NCI-H82 treated with DMSO at 0.1 percent for 48 hours (cell line): Measurements from ENCODE around the gene TEX264.

Source experiments
- DNase-seq: peaks from one replicate; lab custom pipeline; 2025; ENCODE audit not compliant: unreplicated experiment; lab: John Stamatoyannopoulos, UW

Gene TEX264

DNA sequence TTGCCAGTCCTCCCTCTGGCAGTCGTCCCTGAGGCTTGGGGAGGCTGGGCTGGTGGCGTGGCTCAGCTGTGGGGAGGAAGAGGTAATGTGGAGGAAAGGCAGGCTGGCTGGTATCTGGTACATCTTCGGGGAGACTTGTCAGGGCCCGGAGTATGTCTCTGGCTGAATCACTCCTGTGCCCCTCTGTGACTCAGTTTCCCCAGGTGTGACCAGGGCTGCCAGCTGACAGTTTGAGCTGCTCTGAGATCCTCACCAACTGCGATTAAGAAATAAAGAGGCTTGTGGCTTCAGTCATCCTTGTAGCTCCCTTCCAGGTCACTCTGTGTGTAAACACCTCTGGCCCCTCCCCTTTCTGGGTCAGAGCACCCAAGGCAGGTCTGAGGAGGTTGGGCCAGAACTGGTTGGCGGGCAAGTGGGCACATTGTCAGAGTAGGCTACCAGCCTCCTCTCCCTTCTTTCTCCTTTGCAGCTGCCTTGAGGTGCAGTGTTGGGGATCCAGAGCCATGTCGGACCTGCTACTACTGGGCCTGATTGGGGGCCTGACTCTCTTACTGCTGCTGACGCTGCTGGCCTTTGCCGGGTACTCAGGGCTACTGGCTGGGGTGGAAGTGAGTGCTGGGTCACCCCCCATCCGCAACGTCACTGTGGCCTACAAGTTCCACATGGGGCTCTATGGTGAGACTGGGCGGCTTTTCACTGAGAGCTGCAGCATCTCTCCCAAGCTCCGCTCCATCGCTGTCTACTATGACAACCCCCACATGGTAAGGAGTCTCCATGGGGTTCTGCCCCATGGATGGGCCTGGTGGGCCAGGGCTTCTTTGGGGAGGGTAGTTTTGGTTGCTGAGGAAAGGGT lies 3.0 kb downstream of the TEX264 start:
- DNase-seq, result no peak

DNA sequence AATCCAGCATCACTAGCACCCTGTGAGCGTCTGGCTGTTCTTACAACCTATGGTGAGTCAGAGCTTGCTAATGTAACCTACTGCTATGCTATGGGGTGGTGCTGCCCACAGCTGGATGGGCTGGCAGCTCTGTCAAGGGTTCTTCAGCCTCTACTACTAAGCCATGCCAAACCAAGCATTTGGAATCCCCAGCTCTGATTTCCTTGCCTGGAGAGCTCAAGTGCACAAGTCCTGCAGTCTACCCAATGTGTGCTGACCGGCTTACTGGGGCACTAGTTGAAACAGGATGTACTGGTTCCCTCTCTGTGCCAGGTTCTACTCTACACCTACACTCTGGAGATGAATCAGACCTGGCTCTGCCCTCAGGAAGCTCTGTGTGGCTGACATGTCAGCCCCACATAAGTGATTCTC lies 4.2 kb downstream of the TEX264 start:
- no peak for DNase-seq

DNA sequence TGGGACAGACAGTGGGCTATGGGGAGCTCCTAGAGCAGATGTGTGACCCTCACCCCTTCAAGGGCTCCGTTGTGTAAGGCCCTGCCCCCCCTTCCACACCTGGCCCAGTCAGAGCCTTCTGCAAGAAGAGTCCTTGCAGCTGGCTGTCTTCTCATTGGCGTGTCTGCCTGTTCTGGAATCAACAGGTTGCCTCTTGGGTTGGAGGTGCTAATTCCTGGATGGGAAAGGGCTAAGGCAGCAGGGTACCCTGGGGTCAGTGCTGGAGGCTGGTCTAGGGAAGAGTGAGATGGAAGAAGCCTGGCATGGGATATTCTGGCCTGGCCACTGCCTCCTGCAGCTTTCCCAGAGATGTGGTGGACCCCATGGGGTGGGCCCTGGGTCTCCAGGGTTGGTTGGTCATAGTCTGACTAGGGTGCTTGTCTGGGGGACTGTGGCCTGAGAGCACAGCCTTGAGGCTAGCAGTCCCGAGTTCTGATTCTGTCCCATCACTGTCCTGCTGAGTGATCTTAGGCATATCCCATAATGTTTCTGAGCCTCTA lies 5.1 kb downstream of the TEX264 start:
- no peak for DNase-seq

DNA sequence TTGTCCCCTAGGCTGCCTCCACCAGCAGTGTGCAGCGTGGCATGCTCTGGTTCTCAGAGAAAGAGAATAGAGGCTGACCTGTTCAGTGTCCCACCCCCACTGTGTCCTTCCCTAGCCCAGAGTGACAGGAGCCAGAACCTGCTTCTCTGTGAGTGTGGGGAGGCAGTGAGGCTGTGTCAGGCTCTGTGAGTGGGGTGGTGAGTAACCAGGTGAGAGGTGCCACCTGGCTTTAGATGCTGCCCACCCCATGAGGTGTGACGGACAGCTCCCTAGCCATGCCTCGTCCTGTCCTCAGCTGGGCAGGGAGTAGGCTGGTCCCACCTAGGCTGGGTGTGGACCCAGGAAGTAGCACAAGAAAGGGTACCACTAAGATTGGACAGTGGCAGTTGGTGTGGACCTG lies 6.3 kb downstream of the TEX264 start:
- DNase-seq, result no peak

DNA sequence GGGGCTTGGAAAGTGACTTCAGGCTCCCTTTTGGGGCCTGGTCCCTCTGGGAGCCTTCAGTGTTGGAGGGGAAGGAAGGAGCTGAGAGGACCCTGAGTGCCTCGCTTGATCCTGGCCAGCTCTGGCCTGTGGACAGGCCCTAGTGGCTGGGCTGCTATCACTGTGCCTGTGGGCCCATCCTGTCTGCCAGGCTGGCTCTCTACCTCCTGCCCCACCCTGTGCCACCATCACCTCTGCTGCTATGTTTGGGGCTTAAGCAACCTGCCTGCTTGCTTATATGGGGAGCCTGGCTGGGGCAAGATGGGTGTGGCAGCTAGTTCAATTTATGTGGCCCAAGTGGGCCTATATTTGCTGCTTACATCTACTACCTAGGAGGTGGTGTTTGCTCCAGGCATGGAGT lies 7.1 kb downstream of the TEX264 start:
- DNase-seq, result no peak

DNA sequence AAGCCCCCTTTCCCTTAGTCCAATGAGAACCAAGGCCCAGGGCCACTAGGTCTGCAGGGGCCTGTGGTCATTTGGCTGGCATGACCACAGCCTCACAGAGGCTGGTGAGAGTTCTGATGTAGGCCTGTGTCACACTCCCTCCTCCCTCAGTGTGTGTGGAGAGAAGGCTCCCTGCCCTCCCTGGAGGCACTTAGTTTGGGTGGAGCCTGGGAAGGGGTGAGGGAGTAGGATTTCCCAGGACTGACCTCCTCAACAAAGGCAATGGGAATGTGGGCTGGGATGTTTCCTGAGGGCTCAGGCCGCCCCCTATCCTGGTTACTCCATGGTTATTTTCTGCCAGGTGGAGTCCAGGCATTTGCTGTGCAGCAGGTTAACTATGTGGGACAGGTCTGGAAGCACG lies 7.6 kb downstream of the TEX264 start:
- DNase-seq, result no peak

DNA sequence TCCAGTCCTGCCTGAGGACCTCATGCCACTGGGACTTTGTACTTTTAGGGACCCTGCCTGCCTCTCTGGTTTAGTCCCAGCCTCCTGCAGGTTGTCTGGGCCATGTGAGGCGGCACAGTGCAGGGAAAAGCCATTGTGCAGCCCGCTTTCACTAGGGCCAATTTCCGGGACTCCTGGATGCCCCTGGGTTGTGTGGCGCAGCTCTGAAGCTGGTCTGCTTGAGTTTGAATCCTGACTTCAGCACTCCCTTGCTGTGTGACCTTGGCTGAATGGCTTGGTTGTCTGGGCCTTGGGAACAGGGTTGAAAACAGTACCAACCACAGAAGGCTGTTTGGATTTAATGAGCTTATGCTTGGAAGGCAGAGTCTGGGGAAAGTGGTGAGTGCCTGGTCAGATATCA lies 8.3 kb downstream of the TEX264 start:
- no peak for DNase-seq

DNA sequence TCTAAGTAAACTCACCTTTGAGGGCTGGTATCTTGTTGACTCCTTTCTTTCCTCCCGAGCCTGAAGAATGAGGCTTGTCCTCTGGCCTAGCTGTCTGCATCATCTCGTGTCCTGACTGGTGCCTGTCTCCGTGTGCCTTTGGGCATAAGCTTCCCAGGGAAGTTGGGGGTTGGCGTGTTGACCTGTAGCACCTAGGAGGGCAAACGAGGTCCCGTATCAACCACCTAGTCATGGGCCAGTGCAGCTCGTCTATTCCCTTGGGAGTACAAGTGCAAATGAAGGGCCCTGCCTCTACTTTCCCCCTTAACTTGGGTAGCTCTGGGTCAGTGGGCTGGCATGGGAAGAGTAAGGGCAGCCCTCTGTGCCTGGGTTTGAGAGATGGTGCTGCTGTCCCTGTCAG lies 8.7 kb downstream of the TEX264 start:
- DNase-seq, result no peak

DNA sequence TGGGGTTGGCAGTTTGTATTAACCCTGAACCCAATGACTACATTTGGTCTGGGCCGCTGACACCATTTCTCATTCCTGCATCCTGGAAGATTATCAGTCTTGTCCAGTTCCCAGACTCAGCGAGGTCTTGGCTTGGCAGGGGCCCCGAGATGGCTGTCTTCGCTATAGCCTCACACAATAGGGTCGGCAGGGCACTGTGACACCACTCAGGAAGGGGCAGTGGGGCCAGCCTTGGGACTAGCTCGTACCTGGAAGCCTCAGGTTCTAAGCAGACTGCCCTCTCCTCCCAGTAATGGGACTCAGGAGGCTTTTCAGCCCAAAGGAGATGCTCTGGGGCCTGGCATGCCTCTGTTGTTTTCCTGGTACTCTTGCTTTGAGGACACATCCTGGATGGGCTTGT lies 9.1 kb downstream of the TEX264 start:
- no peak for DNase-seq

DNA sequence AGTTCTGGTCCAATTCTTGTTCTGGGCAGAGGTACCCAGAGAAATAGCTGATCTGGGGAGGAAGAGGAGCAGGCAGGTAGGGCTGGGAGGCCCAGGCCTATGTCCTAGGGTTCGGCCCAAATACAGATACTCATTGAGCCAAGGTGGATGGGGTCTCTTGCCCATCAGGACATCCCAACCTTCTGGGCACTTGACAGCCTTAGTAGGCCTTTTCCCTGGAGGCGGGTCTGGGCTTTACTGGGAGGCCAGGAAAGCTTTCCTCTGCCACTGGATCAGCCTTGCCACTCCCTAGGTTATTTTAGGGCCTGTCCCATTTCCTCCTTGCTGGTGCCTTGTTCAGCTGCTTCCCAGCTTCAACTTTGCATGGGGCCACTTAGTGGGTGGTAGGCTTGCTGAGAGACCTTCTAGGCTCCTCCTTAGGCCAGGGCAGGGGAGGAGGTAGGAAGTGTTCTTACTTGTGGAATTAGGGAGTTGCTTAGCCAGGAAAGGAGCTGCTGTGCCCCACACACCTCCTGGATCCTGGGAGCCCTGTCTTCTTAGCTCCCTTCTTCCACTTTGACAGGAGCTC lies 9.7 kb downstream of the TEX264 start:
- DNase-seq, result no peak

DNA sequence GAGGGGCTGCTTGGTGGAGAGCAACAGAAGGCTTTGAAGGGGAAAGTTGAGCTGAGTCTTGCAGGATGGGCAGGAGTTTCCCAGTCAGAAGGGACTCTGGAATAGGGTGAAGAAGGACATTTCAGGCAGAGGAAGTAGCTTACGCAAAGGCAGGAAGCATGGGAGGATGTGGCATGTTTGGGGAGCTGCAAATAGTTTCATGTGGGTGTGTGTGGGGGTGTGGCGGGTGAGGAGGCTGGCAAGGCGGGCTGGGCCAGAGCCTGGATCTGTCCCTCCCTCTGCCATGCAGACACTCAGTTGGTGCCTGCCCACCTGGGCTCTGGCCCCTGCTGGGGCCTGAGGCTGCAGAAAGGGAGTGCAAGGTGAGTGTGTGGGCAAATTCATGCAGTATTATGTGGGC lies 10.4 kb downstream of the TEX264 start:
- no peak for DNase-seq

DNA sequence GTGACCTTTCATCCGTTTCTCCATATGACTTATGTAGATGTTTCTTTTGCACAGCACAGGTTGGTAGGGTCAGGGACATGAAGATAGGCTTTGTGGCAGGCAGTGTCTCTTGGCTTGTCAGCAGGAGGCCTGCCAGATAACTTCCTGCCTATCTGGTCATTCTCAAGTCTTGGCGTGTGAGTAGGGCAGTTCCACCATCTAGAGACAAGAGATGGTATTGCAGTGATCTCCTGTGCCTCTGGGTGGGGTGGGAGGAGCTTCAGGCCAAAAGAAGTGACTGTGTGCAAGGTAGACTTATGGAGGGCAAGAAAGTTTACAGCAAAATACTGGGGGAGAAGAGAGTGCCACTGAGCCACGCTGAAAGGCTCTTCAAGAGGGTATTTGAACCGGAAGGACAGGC lies 11.0 kb downstream of the TEX264 start:
- DNase-seq, result peak; percentile 43

DNA sequence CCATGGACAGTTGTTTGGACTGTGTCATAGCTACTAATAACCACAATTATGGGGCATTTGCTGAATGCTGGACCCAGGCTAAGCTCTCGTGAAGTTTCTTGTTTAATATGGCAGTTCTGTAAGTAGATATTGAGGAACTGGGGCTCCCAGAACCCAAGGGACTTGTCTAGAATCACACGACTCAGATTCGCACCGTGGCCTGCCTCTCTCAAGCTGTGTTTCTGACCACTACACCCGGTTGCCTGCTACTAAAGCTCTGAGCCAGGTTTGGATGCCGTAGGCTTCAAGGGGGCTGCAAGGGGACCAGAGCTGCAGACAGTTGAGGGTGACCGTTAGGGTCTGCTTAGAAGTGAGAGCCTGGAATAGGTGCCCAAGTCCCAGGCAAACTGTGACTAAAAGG lies 11.5 kb downstream of the TEX264 start:
- DNase-seq, result no peak

DNA sequence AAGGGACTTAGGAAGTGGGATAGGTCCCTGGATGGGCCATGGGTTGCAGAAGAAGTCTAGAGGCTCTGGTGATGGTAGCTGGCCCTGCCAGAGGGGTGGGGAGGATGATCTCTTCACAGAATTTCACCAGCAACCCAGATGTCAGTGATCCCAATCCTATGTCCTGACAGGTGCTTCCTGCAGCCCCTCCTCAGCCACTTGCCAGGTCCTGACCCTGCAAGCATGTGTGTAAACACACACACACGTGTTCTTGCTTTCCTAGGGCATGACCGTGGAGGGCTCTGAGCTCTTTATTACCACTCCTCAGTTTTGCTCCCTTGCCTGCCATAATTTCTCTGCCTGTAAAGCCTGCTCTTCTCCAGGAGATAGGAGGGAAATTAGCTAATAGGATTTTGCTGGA lies 12.5 kb downstream of the TEX264 start:
- no peak for DNase-seq

DNA sequence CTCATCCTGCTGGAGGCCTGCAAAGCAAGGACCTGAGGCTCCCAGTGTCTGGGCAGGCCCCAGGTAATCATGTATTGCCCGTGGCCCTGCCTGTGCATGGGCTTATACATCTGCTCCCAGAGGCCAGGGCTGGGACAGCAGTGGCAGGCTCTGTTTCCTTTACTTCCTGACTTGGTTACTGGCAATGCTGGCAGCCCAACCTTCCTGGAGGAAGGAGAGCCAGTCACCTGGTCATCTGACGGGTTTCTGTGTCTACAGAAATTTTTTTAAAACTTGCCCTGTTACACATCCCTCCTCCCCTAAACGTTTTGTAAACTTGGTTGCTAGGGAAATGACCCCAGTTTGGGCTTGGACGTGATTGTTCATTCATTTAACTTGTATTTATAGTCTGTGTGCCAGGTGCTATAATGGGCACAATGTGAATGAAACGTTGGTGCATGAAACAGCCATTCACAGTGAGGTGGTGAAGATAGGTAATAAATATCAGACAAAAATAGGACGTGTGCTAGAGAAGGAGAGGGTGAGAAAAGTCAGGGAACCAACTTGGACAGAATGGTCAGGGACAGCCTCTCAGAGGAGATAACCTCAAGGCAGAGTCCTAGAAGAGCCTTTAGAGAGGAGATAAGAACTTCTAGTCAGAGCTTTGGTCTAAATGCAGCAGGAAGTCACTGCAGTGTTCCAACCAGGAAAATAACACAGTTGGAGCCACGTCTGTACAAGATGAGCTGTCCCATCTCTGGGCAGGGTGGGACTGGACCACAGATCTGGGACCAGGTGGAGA lies 14.1 kb downstream of the TEX264 start:
- DNase-seq, result no peak

DNA sequence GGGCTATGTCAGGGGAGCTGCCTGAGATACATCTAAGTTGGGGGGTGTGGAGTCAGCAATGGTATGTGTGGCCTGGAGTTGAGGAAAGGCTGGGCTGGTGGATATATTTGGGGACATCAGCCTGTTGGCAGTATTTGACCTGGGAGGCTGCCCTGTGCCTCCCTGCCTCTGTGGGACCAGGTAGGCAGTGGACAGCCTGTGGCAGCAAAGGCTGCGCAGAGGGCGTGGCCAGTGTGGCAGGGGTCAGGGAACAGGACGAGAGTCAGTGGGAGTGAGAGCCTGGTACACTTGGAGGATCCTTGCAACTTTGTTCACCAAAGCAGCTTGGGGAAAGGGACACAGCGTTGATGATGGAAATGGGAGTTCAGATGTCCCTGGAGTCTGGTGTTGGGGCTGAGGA lies 15.0 kb downstream of the TEX264 start:
- DNase-seq, result no peak

DNA sequence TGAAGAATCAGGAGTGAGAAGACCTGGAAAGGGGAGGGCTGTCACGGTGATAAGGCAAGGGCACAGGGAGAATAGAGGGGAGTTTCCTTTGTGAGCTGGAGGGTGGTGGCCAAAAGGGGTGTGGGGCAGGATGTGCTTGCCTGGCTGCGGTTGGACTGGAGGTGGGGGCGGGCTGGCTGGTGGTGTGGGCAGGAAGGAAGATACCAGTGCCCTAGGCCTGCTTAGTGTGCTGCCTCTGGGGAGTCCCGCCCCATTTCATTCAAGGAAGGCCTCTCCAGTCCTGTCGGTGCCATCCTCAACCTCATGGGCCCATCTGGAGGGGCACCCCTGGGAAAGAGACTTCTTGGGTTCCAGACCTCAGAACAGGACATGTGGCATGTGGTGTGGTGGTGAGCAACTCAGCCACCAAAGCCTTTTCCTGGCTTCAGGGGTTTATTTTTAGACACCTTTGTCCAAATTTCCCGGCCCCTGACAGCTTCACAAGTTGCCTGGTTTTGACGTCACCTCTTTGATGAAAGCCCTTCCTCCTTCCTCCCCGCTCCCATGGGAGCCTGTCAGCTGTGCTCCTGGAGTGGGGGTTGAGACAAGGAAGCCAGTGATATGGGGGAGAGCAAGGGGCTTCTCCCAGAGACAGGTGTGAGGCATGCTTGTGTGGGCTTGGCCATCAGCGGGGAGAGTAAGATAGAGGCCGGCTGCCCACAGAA lies 15.6 kb downstream of the TEX264 start:
- no peak for DNase-seq

DNA sequence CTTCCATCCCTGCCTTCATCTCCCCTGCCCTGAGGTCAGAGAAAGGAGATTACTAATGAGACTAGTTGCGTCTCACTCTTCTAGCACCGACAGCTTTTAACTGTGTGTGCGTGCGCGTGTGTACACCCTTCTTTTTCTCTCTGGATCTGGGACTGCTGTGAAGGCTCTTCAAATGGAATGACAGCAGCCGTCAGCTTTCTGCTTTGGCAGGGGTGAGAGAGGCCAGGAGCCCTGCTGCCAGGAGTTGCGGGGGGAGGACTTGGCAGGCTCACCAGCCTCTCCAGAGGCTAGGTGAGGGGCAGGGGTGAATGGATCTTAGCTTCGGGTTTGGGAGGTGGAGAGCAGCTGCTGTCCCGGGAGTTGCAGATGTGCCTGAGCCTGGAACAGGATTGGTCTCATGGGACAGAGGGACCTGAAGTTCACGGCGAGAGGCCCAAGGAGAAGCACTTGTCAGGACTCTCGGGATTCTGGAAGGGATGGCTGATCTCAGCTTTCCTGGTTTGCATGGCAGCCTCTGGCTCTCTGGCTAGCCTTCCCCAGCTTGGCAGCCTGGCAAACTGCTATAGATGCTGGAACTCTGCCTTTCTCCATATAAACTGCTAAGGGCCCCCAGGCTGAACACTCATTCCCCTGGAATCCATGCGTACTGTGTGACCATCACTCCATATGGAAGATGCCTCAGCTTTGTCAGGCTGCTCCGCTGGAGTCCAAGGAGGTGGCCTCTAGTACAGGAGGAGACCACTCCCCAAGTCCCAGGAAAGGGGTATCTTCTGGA lies 16.6 kb downstream of the TEX264 start:
- no peak for DNase-seq

DNA sequence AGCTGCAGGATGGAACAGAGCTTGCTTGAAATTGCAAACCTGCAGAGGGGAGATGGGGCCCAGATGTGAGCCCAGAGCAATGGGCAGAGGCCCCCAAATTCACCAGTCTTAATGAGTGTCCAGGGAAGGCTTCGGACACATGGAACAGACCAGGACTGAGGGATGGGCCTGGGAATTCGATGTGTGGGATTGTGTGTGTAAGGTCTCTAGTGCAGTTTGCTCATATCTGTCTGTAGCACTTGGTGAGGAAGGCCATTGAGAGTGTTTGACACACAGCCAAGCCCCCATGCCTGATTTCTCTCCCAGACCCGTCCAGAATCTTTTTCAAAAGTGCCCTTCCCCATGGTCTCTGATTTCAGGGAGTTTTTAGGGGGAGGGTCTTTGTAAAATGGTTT lies 17.2 kb downstream of the TEX264 start:
- no peak for DNase-seq

DNA sequence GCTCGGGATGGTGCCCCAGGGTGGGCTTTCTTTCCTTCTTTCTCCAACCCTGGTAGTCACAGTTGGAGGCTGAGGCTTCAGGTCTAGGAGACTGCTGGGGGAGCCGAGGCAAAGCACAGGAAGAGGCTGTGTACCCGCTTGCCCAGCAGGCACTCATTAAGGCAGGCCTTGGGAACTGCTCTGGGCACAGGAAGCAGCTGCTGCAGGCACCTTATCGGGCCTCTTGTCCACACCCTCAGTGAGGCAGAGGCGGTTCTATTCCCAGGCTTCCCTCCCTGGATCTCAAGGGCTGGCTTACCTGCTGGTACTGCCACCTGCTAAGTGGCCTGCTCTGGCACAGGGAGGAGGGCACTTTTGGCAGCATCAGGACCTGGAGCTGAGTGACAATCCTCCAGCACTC lies 20.0 kb downstream of the TEX264 start:
- no peak for DNase-seq

DNA sequence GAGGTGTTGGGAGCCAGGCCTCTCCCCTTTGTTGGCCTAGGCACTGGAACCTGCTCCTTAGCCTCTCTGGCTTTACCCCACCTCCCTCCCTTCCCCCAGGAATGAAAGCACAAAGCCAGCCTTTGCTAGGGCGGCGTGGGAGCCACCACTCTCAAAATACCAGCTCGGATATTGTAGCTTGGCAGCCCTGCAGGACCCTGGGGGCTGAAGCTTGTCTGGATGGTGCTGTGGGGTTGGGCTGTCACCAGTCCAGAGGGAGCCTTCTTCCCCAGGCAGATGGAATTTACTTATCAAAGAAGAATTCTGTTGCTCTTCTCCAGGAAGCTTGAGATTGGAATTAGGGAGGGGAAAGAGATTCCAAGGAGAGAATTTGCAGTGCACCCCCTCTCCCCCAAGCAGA lies 20.9 kb downstream of the TEX264 start:
- DNase-seq, result no peak
